ENCODE data around the gene PARP9.
"Not testable (repeated sequence)": the region's sequence is repeated elsewhere in the genome, so short reads cannot be mapped to it uniquely, and the experiment has no call there.

Gene PARP9

GRCh38 chr3:122576174-122576940 lies 12.3 kb upstream of the PARP9 start:
- no peak for DNase-seq (ENCODE audit: low read depth in 2 of 2)

- DNase-seq (ENCODE audit: low read depth in 2 of 2) = peak in 1 of 2 donors; percentile 21
Measured at GRCh38 chr3:122572940-122573412, 8.9 kb upstream of the PARP9 start.

- no peak for DNase-seq (ENCODE audit: low read depth in 2 of 2)
Measured at GRCh38 chr3:122568755-122569154, 4.7 kb upstream of the PARP9 start.

- DNase-seq (ENCODE audit: low read depth in 2 of 2) = not testable (repeated sequence)
Measured at GRCh38 chr3:122568131-122568530, 4.0 kb upstream of the PARP9 start.

- DNase-seq (ENCODE audit: low read depth in 2 of 2) = no peak
Measured at GRCh38 chr3:122563717-122564025, 429 bp downstream of the PARP9 start.

- no peak for DNase-seq (ENCODE audit: low read depth in 2 of 2)
Measured at GRCh38 chr3:122562923-122563716, 980 bp downstream of the PARP9 start.

- peak in 1 of 2 donors; percentile 46 for DNase-seq (ENCODE audit: low read depth in 2 of 2)
Measured at GRCh38 chr3:122560680-122561079, 3.4 kb downstream of the PARP9 start.

- DNase-seq (ENCODE audit: low read depth in 2 of 2) = no peak
Measured at GRCh38 chr3:122559906-122560305, 4.2 kb downstream of the PARP9 start.

- no peak for DNase-seq (ENCODE audit: low read depth in 2 of 2)
Measured at GRCh38 chr3:122558605-122559004, 5.5 kb downstream of the PARP9 start.

GRCh38 chr3:122557356-122557755 lies 6.7 kb downstream of the PARP9 start:
- no peak for DNase-seq (ENCODE audit: low read depth in 2 of 2)

- no peak for DNase-seq (ENCODE audit: low read depth in 2 of 2)
Measured at GRCh38 chr3:122555275-122556071, 8.6 kb downstream of the PARP9 start.

- no peak for DNase-seq (ENCODE audit: low read depth in 2 of 2)
Measured at GRCh38 chr3:122553171-122553570, 10.9 kb downstream of the PARP9 start.

- no peak for DNase-seq (ENCODE audit: low read depth in 2 of 2)
Measured at GRCh38 chr3:122548619-122549018, 15.5 kb downstream of the PARP9 start.

- DNase-seq (ENCODE audit: low read depth in 2 of 2) = no peak
Measured at GRCh38 chr3:122548076-122548475, 16.0 kb downstream of the PARP9 start.

- no peak for DNase-seq (ENCODE audit: low read depth in 2 of 2)
Measured at GRCh38 chr3:122546151-122546550, 17.9 kb downstream of the PARP9 start.

- DNase-seq (ENCODE audit: low read depth in 2 of 2) = no peak
Measured at GRCh38 chr3:122538956-122539490, 25.1 kb downstream of the PARP9 start.

GRCh38 chr3:122536632-122537001 lies 27.5 kb downstream of the PARP9 start:
- DNase-seq (ENCODE audit: low read depth in 2 of 2) = no peak

- no peak for DNase-seq (ENCODE audit: low read depth in 2 of 2)
Measured at GRCh38 chr3:122535964-122536631, 28.0 kb downstream of the PARP9 start.

GRCh38 chr3:122533931-122534334 lies 30.2 kb downstream of the PARP9 start:
- no peak for DNase-seq (ENCODE audit: low read depth in 2 of 2)

GRCh38 chr3:122533480-122533879 lies 30.6 kb downstream of the PARP9 start:
- no peak for DNase-seq (ENCODE audit: low read depth in 2 of 2)

GRCh38 chr3:122530164-122530563 lies 33.9 kb downstream of the PARP9 start:
- DNase-seq (ENCODE audit: low read depth in 2 of 2) = no peak

GRCh38 chr3:122523317-122523716 lies 40.8 kb downstream of the PARP9 start:
- DNase-seq (ENCODE audit: low read depth in 2 of 2) = no peak
